Right lobe of liver (tissue), 6 donors: ENCODE results near the gene APP. TPM values are rescaled to one million over a fixed set of nuclear protein-coding genes. Genes with fewer than 3 reads are reported as not detected.

ENCODE experiments used
- ATAC-seq, 4 donors: fragments of 200-7000 bp; cut with Tn5 transposase; one replicate each; pipeline ENCODE4 v1.9.1; 2020; ENCODE audit warnings: mild to moderate bottlenecking in 4 of 4, moderate library complexity in 4 of 4
- DNase-seq, 3 donors: peaks; one replicate each; pipeline ENCODE4 v3.0.0-alpha.2; 2020
- H3K27ac ChIP-seq, 3 donors: fragments of 200-600 bp; one replicate each; pipeline ENCODE4 v1.8.0; 2022
- H3K27me3 ChIP-seq, 2 donors: fragments of 200-600 bp; one replicate each; pipeline ENCODE4 v1.8.0; 2022
- H3K36me3 ChIP-seq, 4 donors: fragments of 200-600 bp; sonication (generic) in 1 of 4; one replicate each; pipeline versions ENCODE4 v1.5.1 to v1.8.0; 2017 to 2022; ENCODE audit warnings: control low read depth in 1 of 4
- H3K4me1 ChIP-seq, 4 donors: fragments of 200-600 bp; sonication (generic) in 1 of 4; one replicate each; pipeline versions ENCODE4 v1.5.1 to v1.8.0; 2017 to 2022; ENCODE audit warnings: control low read depth in 1 of 4
- H3K4me3 ChIP-seq, 3 donors: fragments of 200-600 bp; one replicate each; pipeline ENCODE4 v1.8.0; 2022
- H3K9me3 ChIP-seq, 4 donors: fragments of 200-600 bp; sonication (generic) in 1 of 4; one replicate each; pipeline versions ENCODE4 v1.5.1 to v1.8.0; 2017 to 2022; ENCODE audit warnings: control low read depth in 1 of 4
- POLR2A ChIP-seq: fragments of 450-650 bp; IDR thresholded peaks from one replicate; pipeline ENCODE4 v1.6.1; 2017; ENCODE audit warnings: antibody characterized with exemption, mild to moderate bottlenecking
- WGBS: methylation state at CpG from one replicate; pipeline ENCODE4 v1.1.6; 2018; ENCODE audit warnings: low coverage, low lambda C conversion rate; ENCODE audit not compliant: insufficient coverage; ENCODE audit errors: missing lambda C conversion rate; 5-methylcytosine and 5-hydroxymethylcytosine counted together
- intact Hi-C, 2 donors: fragments of 100-400 bp; cut with DNase I; formaldehyde crosslinking; loops; one replicate each; pipeline versions ENCODE4 v1.11.2 to v1.14.1; 2022
- total RNA-seq, 6 experiments: library from RNA; depleted of rRNA in 2 of 6; stranded (reverse); fragments of >200 nt in 2 of 6; fragmentation: NEBNext Ultra II Directional in 3 of 6; extraction: Animal tissue kit (Norgen Biotek cat#: 25700) in 3 of 6; gene quantifications; one replicate each; pipeline versions ENCODE4 v1.1.0 to v1.2.4, GENCODE V29; 2016 to 2023
- TF ChIP-seq, protein P1 (sequence below), 4 donors: fragments of 200-600 bp in 3 of 4; fragments of 450-650 bp in 1 of 4; IDR thresholded peaks; one replicate each; pipeline versions ENCODE4 v1.5.1 to v1.8.0; 2016 to 2022; ENCODE audit warnings: antibody characterized with exemption in 4 of 4, mild to moderate bottlenecking in 2 of 4
- donor health status: DM: no; HTN: yes; CAD: no.
- donor health status: DM: no; HTN: no; CAD: no.
- donor health status: DM: no; HTN: no; CAD: no.
- donor health status: DM: no; HTN: yes; CAD: no.
- donor health status: DM: no; HTN: yes; CAD: no.

The APP gene
- total RNA-seq, 6 experiments from 2014 or later = 127 to 262 (median 208) TPM

- no peaks in the 10 kb centered on the region for H3K27me3 ChIP-seq
- intact Hi-C loops = no loop called here
- no peak overlapping the region for H3K27ac ChIP-seq
- no peaks in the 10 kb centered on the region for H3K36me3 ChIP-seq
- TF ChIP-seq, protein P1, sequence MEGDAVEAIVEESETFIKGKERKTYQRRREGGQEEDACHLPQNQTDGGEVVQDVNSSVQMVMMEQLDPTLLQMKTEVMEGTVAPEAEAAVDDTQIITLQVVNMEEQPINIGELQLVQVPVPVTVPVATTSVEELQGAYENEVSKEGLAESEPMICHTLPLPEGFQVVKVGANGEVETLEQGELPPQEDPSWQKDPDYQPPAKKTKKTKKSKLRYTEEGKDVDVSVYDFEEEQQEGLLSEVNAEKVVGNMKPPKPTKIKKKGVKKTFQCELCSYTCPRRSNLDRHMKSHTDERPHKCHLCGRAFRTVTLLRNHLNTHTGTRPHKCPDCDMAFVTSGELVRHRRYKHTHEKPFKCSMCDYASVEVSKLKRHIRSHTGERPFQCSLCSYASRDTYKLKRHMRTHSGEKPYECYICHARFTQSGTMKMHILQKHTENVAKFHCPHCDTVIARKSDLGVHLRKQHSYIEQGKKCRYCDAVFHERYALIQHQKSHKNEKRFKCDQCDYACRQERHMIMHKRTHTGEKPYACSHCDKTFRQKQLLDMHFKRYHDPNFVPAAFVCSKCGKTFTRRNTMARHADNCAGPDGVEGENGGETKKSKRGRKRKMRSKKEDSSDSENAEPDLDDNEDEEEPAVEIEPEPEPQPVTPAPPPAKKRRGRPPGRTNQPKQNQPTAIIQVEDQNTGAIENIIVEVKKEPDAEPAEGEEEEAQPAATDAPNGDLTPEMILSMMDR (IDR thresholded peaks at IDR 0.05) = no peak
- TF ChIP-seq POLR2A = no peak
- DNase-seq = no peak
- H3K9me3 ChIP-seq = no peaks in the 10 kb centered on the region
- H3K4me1 ChIP-seq = peaks cover 0 to 37% (median 15%) of the 10 kb centered on the region in 4 donors
- ATAC-seq = no peak
- 66% methylated on average over 3 of the region's 4 CpGs for WGBS
- no peak overlapping the region for H3K4me3 ChIP-seq
Measured at GRCh38 chr21:26126168-26126553, 44.4 kb downstream of the APP start.

DNA sequence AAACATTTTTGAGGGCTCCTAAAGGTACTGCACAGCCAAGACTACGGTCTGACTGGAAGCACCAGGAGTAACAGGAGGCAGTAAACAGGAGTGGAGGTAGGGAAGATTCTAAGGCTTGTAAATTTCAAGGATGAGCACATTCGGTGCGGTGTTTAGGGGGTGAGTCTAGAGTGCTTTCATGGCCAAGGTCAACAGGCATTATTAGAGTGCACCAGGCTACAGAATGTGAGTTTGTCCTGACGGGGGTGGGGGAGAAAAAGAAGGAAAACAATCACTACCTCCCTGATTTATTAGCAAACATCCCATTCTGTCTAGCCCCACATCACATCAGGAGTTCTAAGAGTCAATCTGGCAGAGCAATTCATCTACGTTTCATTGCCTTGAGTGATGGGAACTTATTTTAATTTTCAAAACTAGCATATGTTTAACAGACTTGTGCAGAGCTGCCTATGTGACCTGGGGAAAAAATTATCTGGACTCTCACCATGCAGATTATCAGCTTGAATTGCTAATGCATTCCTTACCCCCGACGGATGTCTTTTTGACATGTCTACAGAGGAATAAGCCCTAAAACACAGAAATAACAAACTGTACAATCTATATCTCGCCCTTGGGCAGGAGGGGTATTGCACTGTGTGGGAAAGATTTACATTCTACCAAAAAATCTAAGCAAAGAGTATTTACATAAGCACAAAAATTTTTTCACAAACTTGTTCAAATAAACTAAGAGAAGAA, 45.0 kb downstream of the APP start:
- intact Hi-C loops = no loop called here
- DNase-seq (no peak), ATAC-seq (no peak)
- H3K27ac ChIP-seq = no peak overlapping the region
- no peaks in the 10 kb centered on the region for H3K27me3 ChIP-seq
- 58% methylated on average over 8 of the region's 8 CpGs for WGBS
- H3K9me3 ChIP-seq = no peaks in the 10 kb centered on the region
- peaks cover 0 to 37% (median 15%) of the 10 kb centered on the region in 4 donors for H3K4me1 ChIP-seq
- H3K36me3 ChIP-seq = no peaks in the 10 kb centered on the region
- H3K4me3 ChIP-seq = no peak overlapping the region
- no peak for TF ChIP-seq POLR2A
- TF ChIP-seq, protein P1 (IDR thresholded peaks at IDR 0.05) = no peak

- WGBS = 52% methylated on average over 7 of the region's 7 CpGs
- H3K27me3 ChIP-seq = no peaks in the 10 kb centered on the region
- H3K4me3 ChIP-seq = no peak overlapping the region
- peaks cover 0 to 37% (median 15%) of the 10 kb centered on the region in 4 donors for H3K4me1 ChIP-seq
- H3K9me3 ChIP-seq = no peaks in the 10 kb centered on the region
- DNase-seq (no peak), ATAC-seq (peak; percentile 44 to 54 (median 50))
- H3K36me3 ChIP-seq = no peaks in the 10 kb centered on the region
- no peak for TF ChIP-seq POLR2A
- TF ChIP-seq, protein P1 (IDR thresholded peaks at IDR 0.05) = no peak
- intact Hi-C loops = no loop called here
- H3K27ac ChIP-seq = peak overlapping the region in 1 of 3 donors; percentile 47
Measured at GRCh38 chr21:26124896-26125295, 45.7 kb downstream of the APP start.

DNA sequence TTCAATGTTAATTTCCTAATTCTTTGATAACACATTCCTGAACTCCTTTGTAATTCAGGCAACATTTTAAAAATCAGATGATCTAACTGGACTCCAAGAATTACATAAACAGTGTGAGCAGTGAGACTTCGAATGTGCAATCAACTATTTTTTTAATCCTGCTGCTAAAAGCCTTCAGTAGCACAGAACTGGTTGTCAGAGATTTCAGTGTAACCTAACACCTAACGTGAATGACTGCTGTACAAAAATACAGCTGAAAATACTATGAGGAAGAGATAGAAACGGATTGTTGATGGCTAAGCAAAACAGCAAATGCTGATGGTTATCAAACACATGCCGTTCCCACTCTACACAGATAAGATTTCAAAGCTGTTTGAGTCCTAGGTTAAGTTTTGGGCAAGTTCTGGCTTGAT, 46.1 kb downstream of the APP start:
- Histone ChIP-seq H3K4me3 (no peak overlapping the region), H3K36me3 (no peaks in the 10 kb centered on the region), H3K27ac (peak overlapping the region in 2 of 3 donors; percentile 18 to 47), H3K9me3 (no peaks in the 10 kb centered on the region), H3K4me1 (peaks cover 0 to 37% (median 15%) of the 10 kb centered on the region in 4 donors), H3K27me3 (no peaks in the 10 kb centered on the region)
- DNase-seq = no peak
- 20% methylated on average over 4 of the region's 4 CpGs for WGBS
- TF ChIP-seq, protein P1 (IDR thresholded peaks at IDR 0.05) = no peak
- no peak for TF ChIP-seq POLR2A
- peak; percentile 47 to 63 (median 49) for ATAC-seq
- intact Hi-C loops = no loop called here
